HEK293 (cell line): ENCODE results near the gene TRIM26.

Experiments used
- CTCF ChIA-PET: fragments of 350-600 bp; formaldehyde crosslinking; extraction: SDS; loops from one replicate; lab custom pipeline; 2021; ENCODE audit warnings: antibody characterized with exemption; lab: Yijun Ruan, JAX
- POLR2A ChIA-PET: fragments of 300-600 bp; formaldehyde crosslinking; extraction: SDS; loops from one replicate; lab custom pipeline; 2020; ENCODE audit warnings: antibody characterized with exemption, inconsistent platforms; lab: Yijun Ruan, JAX
- H3K27ac ChIP-seq: fragments of 200-500 bp; sonication (Bioruptor generic); 2 replicates; pipeline ENCODE4 v1.5.1; 2014; ENCODE audit warnings: low read depth, low read length, control low read depth, inconsistent platforms; ENCODE audit errors: extremely low read depth
- H3K36me3 ChIP-seq, 2 experiments: fragments of 200-500 bp in 1 of 2; sonication (Bioruptor generic) in 1 of 2; 1 replicate in 1 of 2; 2 replicates in 1 of 2; pipeline ENCODE4 v1.5.1; 2014 to 2017; ENCODE audit warnings: inconsistent platforms in 2 of 2, low read length in 2 of 2; ENCODE audit not compliant: control insufficient read depth in 2 of 2, insufficient read depth in 1 of 2
- H3K4me1 ChIP-seq: fragments of 200-500 bp; sonication (Bioruptor generic); 2 replicates; pipeline ENCODE4 v1.5.1; 2014; ENCODE audit warnings: mild to moderate bottlenecking, low read length, inconsistent platforms; ENCODE audit not compliant: control insufficient read depth, insufficient read depth
- H3K4me3 ChIP-seq: 2 replicates; pipeline ENCODE4 v1.5.1; 2011; ENCODE audit warnings: low read depth, mild to moderate bottlenecking, control low read depth, low read length, moderate library complexity
- H3K9me3 ChIP-seq: fragments of 200-500 bp; sonication (Bioruptor generic); 2 replicates; pipeline ENCODE4 v1.5.1; 2014; ENCODE audit warnings: low read depth, low read length, inconsistent platforms; ENCODE audit not compliant: control insufficient read depth, insufficient read depth
- HOXD13 ChIP-seq: sonication (generic); formaldehyde crosslinking; IDR thresholded peaks from 2 replicates; pipeline ENCODE4 v1.8.0; 2022; ENCODE audit warnings: missing genetic modification reagents, borderline replicate concordance
- PRDM2 ChIP-seq: fragments of 450-650 bp; formaldehyde crosslinking; IDR thresholded peaks from 2 replicates; pipeline ENCODE4 v1.5.1; 2016; ENCODE audit warnings: missing biosample characterization, missing genetic modification characterization, borderline replicate concordance
- ZBTB11 ChIP-seq: fragments of 450-650 bp; formaldehyde crosslinking; conservative IDR thresholded peaks from 2 replicates; pipeline ENCODE4 v1.5.1; 2016; ENCODE audit warnings: low read depth, missing biosample characterization, missing genetic modification characterization
- ZBTB44 ChIP-seq: fragments of 450-650 bp; IDR thresholded peaks from 2 replicates; pipeline ENCODE4 v1.5.1; 2018; ENCODE audit warnings: missing biosample characterization, mild to moderate bottlenecking, missing genetic modification characterization
- ZEB2 ChIP-seq: fragments of 450-650 bp; formaldehyde crosslinking; IDR thresholded peaks from 2 replicates; pipeline ENCODE4 v1.5.1; 2016; ENCODE audit warnings: missing biosample characterization, missing genetic modification characterization
- ZFHX2 ChIP-seq: fragments of 450-650 bp; formaldehyde crosslinking; conservative IDR thresholded peaks from 2 replicates; pipeline ENCODE4 v1.5.1; 2016; ENCODE audit warnings: missing biosample characterization, missing genetic modification characterization
- ZNF202 ChIP-seq: fragments of 450-650 bp; formaldehyde crosslinking; IDR thresholded peaks from 2 replicates; pipeline ENCODE4 v1.5.1; 2016; ENCODE audit warnings: missing biosample characterization, missing genetic modification characterization, borderline replicate concordance
- ZNF280D ChIP-seq: fragments of 450-650 bp; formaldehyde crosslinking; IDR thresholded peaks from 2 replicates; pipeline ENCODE4 v1.5.1; 2016; ENCODE audit warnings: missing biosample characterization, missing genetic modification characterization
- ZNF555 ChIP-seq: fragments of 450-650 bp; formaldehyde crosslinking; conservative IDR thresholded peaks from 2 replicates; pipeline ENCODE4 v1.5.1; 2017; ENCODE audit warnings: missing biosample characterization, mild to moderate bottlenecking, missing genetic modification characterization, inconsistent platforms
- ZNF645 ChIP-seq: fragments of 450-650 bp; formaldehyde crosslinking; IDR thresholded peaks from 2 replicates; pipeline ENCODE4; 2016; ENCODE audit warnings: missing biosample characterization, missing genetic modification characterization
- ZSCAN5A ChIP-seq: fragments of 450-650 bp; formaldehyde crosslinking; IDR thresholded peaks from 2 replicates; pipeline ENCODE4 v1.5.1; 2016; ENCODE audit warnings: missing biosample characterization, missing genetic modification characterization

TRIM26 gene

GRCh38 chr6:30216096-30216495 is 2.9 kb upstream of the TRIM26 start (continued):
- no peak for TF ChIP-seq ZNF280D (tag by site-specific recombination)
- TF ChIP-seq ZSCAN5A (tag by site-specific recombination) = no peak
- no peak for TF ChIP-seq ZNF202
- no peak for TF ChIP-seq ZNF645 (tag by site-specific recombination)
- TF ChIP-seq ZBTB44 (tag by site-specific recombination) = no peak
- TF ChIP-seq ZBTB11 (tag by site-specific recombination) = no peak
- TF ChIP-seq ZNF555 (tag by site-specific recombination) = no peak
- no peak for TF ChIP-seq HOXD13 (CRISPR knock-in tag)
- TF ChIP-seq ZEB2 (tag by site-specific recombination) = no peak

GRCh38 chr6:30214657-30214982 is 1.4 kb upstream of the TRIM26 start:
- no peak overlapping the region for H3K27ac ChIP-seq
- POLR2A ChIA-PET = interaction anchor here (1.1 to 2.5 kb wide), 3 partner anchors 112 to 153 kb away, joined by 3 to 24 read pairs (median 4); partner anchors contain the start of genes POLR1H, PPP1R11 and TRIM39
- H3K9me3 ChIP-seq = no peaks in the 10 kb centered on the region
- TF ChIP-seq PRDM2 (tag by site-specific recombination) (no peak), ZFHX2 (0 out of 2 replicates have a peak, but pooled peaks have one; percentile 4)
- no peak overlapping the region for H3K4me3 ChIP-seq
- CTCF ChIA-PET = interaction anchor here (1.8 to 2.5 kb wide), 2 partner anchors 82 to 84 kb away, joined by 6 to 11 read pairs; no protein-coding TSS in a partner anchor
- peaks cover 18% of the 10 kb centered on the region for H3K4me1 ChIP-seq
- no peaks in the 10 kb centered on the region for H3K36me3 ChIP-seq
